Measurements from ENCODE around the gene KRTAP8-1.
A peak's percentile ranks its signal among the peaks of the same experiment; 100 is the strongest.

The KRTAP8-1 gene

GRCh38 chr21:30813174-30813573, at the start of gene KRTAP8-1:
Gene KRTAP8-1, minus strand, starts transcription at chr21:30813274. Its CDS starts 54 bp downstream, at chr21:30813220.
- peak; percentile 7 for DNase-seq (ENCODE audit: low spot score)

GRCh38 chr21:30847627-30848500, 34.8 kb upstream of the KRTAP8-1 start:
- DNase-seq (ENCODE audit: low spot score) = no peak

GRCh38 chr21:30842990-30843389, 29.9 kb upstream of the KRTAP8-1 start:
- no peak for DNase-seq (ENCODE audit: low spot score)

GRCh38 chr21:30839304-30839703, 26.2 kb upstream of the KRTAP8-1 start:
- peak; percentile 72 for DNase-seq (ENCODE audit: low spot score)

- no peak for DNase-seq (ENCODE audit: low spot score)
Observed at GRCh38 chr21:30838536-30838935, 25.5 kb upstream of the KRTAP8-1 start.

- peak; percentile 65 for DNase-seq (ENCODE audit: low spot score)
Observed at GRCh38 chr21:30831194-30831765, 18.2 kb upstream of the KRTAP8-1 start.

GRCh38 chr21:30829659-30830058, 16.6 kb upstream of the KRTAP8-1 start, which contains the start of gene KRTAP7-1:
Gene KRTAP7-1, minus strand, starts transcription at chr21:30829759. Its CDS starts 61 bp downstream, at chr21:30829698.
- DNase-seq (ENCODE audit: low spot score) = no peak

GRCh38 chr21:30818837-30819610, 6.0 kb upstream of the KRTAP8-1 start:
- DNase-seq (ENCODE audit: low spot score) = no peak

DNA sequence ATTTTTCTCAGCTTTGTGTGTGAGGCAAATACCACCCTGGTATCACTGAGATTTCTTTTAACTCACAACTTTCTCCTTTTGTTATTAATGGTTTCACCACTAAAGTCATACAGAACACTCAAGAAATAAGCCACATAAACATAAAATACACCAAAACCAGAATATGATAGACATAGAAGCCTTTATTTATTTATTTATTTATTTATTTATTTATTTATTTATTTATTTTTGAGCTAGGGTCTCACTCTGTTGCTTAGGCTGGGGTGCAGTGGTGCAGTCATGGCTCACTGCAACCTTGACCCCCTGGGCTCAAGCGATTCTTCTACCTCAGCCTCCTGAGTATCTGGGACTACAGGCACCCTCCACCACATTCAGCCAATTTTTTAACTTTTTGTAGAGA, 12.5 kb downstream of the KRTAP8-1 start:
- no peak for DNase-seq (ENCODE audit: low spot score)

DNA sequence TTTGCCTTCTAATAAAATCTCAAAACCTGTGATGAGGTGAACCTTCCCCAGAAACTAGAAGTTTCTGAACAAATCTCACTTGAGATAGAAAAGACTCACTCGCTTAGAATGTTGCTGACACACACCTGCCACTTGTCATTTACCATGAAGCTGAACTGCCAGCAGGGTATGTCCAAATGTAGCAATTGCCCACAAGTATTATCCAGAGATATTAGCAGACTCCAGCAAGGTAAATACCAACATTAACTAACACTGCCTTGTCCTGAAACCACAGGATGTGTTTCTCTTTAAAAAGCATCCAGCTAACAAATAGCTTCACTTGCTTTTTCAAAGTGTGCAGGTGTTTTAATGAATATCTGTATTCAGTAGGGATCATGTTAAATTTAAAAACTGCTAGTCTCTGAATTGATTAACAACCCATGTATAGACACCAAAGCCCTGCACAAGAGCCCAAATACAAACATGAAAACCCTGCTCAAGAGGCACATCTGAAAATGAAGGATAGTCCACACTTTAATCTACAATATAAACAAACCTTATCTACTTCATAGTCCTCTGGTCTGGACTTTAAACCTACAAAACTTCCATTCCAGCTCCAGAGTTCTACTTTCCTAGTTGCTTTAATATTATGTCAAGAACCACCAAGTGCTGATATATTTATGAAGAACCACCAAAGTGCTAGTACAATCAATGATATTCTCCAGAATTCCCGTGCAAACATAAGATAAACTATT, 19.3 kb downstream of the KRTAP8-1 start:
- DNase-seq (ENCODE audit: low spot score) = no peak

- no peak for DNase-seq (ENCODE audit: low spot score)
Observed at GRCh38 chr21:30779249-30779648, 33.8 kb downstream of the KRTAP8-1 start.

DNA sequence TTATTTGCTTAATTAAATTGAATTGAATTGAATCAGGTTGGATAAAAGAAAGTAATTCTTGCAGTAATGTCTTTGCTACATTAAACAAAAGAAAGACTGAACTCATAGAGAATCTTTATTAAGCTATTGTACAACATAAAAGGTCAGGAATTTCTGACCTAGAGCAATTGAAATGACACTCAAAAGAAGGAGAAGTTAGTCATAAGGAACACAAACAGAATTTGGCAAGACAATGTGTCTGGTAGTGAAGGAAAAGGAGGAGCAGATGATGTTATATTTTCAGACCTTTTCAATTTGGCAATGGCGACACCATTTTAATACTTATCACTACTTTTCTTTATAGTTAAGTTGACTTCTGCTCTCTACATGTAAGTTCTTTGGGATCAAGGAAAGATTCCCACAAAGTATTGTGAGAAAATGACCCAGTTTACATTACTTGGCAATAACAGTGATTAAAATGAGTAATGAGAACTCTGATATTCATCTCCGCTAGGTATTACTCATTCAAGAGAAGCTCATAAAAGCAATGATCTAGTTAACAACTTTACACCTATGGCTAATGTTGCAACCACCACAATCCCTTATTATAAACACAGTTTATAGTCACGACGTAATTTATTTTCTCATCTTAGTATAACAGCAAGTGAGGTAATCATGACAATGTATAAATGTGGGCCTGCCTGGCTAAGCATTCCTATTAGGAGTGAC, 43.2 kb downstream of the KRTAP8-1 start:
- no peak for DNase-seq (ENCODE audit: low spot score)
